Measurements from ENCODE around the gene ATP10A.
"Not testable (repeated sequence)": the region's sequence is repeated elsewhere in the genome, so short reads cannot be mapped to it uniquely, and the experiment has no call there.

ATP10A gene

DNA sequence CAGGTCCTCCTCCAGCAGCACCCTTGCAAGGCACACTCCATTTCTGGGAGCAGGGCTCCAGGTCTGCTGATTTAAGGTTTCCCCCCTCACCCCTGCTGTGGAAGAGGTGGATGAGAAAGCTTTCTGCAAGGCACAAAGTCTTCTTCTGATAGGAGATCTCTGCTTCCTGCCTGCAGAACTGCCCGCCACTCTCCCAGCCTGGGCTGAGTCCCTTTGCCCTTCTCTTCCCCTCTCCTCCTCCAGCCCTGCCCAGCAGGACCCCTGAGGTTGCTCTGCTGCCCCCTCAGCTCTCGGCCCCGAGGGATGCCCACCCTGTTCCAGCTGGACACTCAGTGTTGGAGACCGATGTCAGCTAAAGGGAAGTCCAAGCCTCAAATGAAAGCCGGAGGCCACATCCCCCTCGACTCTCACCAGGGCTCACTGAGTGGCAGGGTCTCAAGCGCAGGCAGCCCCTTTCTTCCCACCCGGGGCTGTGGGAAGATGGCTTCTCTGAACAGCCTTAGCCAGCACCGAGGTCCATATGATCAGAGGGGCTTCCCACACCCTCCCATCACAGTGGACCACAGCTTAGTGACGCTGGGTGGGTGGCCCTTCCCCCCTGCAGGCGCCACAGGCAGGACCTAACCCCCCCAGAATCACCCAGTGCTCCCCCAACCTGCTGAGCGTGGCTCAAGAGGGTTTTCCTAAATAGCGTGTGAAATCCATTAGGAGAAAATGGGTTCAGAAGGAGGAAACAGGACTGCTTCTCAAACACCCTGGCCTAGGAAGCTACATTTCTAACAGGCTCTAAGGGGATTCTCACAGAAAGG is 4.0 kb downstream of the ATP10A start:
- no peak for DNase-seq

DNA sequence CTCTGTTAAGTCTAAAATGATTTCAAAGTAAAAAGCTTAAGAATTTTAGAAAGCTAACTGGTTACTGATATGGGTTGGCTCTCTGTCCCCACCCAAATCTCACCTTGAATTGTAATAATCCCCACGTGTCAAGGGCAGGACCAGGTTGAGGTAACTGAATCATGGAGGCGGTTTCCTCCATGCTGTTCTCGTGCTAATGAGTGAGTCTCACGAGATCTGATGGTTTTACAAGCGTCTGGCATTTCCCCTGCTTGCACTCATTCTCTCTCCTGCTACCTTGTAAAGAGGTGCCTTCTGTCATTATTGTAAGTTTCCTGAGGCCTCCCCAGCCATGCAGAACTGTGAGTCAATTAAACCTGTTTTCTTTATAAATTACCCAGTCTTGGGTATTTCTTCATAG is 7.1 kb downstream of the ATP10A start:
- not testable (repeated sequence) for DNase-seq

DNA sequence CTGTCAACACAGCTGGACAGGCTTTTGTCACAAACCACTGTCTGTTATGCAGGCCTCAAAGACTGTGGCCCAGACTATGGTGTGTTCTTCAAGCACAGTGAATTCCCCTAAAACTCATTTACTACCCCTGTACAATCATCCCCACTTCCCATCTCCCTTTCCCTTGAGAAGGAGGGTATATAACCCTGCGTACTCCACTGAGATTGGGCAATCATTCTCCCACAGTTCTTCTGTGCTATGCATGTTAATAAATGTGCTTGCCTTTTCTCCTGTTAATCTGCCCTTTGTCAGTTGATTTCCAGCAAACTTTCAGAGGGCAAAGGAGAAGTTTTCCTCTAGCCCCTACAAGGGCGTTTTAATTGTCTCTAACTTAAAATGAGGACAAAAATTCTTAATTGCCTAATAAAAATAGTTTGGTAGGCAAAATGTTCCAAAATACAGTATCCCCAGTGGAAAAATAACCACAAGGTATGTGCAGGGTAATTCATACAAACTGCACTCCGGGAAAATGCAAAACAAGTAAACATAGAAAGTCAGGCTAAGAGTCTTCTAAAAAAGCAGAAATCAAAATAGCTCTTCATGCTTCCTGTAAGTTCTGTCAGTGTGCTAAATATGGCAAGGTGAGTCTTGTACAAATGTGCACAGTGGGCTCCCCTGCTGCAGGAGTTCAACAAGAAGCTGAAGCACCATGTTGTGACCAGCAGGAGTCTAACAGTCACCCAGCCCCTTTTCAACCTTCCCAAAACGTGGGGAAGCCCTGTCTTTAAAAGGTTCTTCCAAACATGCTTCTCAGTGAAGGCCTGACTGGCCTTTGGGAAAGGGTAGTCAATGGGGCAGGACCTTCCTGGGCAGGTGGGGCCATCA is 10.2 kb downstream of the ATP10A start:
- no peak for DNase-seq

DNA sequence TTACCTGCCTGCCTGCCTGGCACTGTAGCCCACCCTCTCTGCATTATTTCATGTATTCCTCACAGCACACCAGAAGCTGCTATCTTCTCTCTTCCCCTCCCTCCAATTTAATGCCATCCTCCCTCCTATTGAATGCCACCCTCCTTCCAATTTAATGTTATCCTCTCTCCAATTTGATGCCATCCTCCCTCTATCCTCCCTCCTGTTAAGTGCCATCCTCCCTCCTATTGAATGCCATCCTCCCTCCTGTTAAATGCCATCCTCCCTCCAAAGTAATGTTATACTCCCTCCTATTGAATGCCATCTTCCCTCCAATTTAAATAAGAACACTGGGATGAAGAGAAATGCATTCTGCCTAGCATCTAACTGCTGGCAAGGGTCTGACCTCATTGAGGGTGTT is 11.1 kb downstream of the ATP10A start:
- DNase-seq = no peak

DNA sequence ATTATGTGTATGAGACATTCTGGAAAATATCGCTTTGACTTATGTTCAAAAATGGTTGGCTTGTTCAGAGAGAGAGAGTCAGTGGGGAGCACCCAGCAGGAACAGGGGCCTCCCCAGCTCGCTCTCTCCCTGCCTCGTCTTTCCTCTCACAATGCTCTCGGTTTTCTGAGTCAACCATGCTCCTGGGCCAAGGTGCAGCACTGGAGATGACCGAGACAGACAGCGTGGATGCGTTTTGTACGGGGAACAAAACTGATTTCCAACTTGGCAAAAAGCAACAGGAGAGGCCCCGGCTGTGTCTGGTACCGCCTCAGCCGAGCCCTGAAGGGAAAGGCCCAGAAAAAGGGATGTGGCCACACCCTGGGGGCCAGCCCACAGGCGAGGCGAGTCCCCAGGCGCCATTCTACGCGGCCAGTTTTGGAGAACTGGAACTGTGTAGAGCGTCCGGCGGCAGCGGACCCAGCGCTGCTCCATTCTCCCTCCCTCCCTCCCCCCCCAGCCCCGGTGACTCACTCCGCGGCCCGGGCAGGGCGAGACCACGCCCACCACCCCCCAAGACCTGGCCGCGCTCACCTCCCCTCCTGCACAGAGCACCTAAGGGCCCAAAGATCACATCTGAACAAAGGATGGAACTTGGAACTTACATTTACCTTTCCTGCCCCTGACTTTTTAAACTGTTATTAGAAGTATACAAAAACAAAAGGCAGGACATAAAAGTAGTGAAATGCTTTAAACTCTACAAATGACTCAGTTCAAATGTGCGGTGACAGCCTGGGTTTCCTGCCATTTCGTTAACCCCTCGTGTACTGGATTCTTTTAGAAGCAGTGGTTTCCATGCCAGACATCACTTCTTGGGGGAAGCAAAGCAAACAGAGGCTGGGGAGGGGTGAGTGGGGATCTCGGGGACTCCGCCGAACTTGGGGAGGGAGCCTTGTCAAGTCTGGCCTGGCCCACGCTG is 12.7 kb downstream of the ATP10A start:
- peak; percentile 84 for DNase-seq

DNA sequence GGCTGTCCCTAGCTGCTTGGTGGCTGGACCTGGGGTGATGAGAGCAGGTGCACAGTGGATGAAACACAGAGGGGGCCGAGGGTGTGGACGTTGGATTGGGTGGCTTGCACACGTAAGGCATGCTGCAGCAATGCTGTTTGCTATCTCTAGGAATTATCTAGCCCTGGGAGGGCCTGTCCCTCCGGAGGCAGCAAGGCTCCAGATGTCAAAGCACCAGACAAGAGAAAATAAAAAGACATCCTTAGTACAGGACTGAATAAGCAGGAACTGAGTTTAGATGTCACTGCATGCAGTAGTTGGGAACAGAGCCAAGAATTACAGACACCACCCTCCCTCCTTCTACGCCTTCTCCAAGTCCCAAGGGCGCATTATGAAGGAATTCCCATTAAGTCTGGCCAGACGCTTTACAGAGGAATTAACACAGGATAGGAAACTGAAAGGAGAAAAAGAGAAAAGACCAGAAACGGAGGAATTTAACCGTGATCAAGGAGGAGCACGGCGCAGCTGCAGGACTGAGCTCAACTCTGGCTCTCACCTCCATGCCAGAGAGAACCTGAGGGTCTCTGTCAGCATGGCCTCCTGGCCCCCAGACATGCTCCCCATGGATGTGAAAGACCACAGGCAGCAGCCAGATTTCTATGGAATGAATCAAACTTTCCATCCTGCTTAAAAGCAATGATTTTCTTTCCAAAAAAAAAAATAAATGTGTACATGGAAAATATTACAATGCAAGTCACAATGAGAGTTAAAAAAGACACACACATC is 13.8 kb downstream of the ATP10A start:
- peak; percentile 79 for DNase-seq

DNA sequence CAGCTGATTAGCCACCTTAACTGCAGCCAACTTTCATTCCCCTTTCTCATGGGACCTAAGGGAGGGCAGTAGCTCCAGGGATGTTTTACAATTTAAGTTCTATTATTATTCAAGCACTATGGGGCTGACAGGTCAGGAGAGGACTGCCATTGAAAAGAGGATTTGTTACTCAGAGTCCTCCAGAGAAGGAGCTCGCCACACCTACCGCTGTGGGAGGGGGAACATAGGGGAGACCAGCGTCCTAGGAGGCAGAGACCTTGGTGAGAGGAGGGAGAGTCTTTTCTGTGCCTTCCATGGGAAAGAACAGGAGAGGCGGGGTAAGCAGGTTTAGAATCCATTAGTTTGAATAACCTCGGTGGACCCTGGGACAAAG is 14.4 kb downstream of the ATP10A start:
- no peak for DNase-seq

DNA sequence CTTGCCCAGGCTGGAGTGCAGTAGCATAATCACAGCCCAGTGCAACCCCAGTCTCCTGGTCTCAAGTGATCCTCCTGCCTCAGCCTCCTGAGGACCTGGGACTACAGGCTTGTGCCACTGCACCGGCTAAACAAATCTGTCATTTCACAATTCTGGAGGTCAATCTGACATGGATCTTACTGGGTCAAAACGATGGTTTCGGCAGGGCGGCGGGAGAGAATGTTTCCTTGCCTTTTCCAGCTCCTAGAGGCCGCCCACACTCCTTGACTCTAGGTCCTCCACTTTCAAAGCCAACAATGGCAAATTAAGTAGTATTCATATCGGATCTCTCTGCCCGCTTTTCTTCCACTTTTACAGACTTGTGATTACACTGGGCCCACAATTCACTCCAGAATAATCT is 14.8 kb downstream of the ATP10A start:
- DNase-seq = no peak

DNA sequence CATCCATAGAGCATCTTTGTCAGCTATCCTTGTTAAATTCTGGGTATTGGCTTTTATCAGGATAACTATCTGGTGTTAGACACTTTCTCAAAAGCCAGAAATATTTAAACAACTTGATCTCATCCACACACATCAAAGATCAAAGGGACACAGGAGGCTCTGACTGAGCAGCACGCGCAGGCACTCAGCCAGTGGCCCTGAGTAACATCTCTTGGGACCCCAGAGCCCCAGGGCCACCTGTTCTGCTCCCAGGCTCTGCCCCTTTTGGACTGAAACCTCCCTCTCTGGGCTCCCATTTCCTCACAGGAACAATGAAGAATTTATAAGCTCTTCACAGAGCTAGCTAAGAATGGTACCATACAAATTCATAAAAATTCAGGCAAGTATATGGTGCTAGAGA is 16.1 kb downstream of the ATP10A start:
- DNase-seq = no peak

DNA sequence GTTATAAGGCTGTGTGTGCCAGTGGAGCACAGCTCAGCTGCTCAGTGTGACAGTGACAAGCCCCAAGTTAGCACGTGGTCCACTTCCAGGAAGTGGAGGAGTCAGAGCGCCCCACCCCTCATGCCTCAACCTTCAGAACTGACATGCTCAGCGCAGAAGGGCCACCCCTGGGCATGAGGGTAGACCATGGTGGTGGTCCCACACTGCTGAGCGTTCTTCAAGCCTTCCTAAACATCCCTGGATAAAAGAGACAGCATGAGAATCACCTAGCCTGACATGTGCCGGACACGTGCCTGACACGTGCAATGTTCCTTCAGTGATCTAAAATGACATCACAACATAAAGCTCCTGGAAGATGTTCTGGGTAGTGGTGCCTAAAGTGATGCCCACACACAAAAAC is 16.8 kb downstream of the ATP10A start:
- DNase-seq = no peak

DNA sequence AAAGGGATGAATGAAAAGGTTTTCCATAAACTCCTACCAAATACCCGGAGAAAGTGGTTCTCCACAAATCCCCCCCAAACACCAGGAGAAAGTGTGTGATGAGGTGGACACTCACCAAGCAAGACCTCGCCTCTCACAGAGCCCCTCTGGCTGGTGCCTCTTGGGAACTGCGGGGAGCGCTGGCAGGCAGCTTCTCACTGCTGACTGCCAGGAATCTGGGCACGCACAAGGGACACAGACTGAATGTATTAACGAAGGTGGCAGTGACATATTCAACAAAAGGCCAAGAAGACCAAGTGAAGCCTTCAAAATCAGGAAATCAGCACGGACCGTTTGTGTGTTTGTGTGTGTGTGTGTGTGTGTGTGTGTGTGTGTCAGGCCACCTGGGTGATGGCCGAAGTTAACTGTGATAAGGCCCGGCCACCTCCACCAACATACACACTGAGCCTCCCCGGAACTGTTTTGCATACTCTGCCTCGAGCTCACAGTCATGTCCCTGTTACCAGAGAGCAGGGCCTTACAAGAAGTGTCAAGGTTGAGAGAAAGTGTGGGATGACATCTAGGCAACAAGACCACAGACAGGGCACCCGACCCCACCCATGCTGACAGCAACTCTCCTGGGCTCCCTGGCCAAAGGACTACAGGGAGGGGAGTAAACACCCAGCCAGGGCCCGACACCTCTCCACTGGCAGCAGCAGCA is 18.0 kb downstream of the ATP10A start:
- no peak for DNase-seq

DNA sequence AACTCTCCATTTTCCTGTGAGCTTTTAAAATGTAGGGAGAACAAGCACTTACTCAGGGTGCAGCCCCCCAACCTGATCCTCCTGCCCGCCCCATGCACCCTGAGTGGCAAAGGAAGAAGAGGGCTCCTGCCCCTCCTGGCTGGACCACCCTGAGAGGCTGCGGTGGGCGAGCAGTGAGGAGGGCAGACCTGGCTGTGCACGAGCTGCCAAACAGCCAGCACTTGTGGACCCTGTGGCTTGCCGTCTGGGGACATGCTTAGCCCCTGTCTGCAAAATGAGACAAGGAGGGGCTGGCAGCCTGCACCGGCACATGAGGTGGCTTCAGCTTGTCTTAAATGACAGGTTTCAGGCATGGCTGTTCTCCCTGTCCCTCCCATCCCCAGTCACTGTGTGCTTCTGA is 18.6 kb downstream of the ATP10A start:
- no peak for DNase-seq

DNA sequence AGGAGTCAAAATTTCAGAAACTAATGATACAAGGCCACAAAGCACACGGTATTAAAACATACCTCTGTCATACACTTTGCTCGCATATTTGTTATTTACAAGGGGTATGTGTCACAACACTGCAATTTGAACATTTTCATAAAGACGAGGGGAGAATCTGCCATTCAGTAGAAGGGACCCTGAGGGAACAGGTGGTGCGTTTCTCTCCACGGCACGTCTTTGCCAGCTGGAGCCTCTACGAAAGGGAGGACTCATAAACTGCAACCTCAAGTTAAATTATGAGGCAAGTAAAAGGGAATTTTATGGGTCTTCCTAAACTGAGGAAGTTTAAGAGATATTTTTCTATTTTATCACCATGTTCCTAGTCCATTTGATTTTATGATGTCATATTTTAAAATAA is 19.1 kb downstream of the ATP10A start:
- DNase-seq = no peak

DNA sequence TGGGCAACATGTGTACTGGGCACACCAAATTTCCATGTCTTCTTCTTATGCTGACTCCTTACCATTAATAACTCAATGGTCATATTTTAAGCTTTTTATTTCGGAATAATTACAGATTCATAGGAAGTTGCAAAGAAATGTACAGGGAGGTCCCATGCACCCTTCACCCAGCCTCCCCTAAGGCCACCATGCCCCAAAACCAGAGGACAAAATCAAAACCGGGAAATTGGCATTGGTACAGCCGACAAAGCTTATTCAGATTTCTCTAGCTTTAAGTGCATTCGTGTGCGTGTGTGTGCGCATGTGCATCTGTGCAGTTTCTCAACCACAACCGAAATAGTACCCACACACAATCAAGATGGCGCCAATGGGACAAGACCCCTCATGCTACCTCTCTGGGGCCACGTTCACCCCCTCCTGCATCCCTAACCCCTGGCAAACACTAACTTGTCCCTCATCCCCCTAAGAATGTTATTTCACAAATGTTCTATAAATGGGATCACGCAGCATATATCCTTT is 23.4 kb downstream of the ATP10A start:
- no peak for DNase-seq

DNA sequence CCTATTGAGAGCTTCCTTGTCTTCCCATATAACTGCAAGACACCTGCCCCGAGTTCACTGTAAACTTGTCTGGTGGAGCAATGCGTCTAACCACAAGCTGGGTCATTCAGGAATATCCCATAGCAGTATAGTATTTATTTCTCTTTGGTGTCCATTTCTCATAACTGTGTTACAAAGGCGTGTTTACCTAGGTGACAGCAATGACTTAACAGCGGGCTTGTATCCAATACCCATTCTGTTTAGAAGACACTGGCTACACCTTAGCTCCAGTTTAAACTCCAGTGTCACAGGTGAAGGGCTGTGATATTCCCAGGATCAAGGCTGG is 24.3 kb downstream of the ATP10A start:
- no peak for DNase-seq

DNA sequence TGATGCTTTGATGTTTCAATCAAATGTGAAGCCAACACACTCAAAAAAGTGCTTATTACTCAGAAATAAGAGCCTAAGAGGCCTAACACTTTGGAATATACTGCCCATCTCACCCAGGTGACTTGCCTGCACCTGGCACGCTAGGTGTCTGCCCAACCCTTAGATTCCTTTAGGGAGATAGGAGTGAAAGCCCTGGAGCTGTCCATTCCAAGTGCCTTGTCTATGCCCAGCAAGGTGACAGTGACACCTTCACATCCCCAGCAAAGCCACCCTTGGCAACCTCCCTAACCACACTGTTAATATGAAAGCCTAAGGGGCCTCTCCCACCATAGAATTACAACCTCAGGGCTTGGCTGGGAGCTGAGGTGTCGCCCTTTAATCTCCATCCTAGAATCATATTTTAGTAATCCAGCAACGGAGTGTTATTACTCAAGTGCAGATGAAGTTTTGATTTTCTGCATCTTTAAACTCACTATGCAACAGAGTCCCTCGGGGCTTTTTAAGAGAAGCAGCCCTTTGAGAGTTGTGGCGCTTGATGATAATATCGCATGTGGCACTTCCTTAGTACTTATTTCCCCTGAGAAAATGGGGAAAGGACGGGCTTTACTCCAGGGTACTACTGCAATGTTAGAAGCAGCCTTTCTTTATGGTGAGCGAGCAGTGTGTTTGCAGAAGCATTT is 24.8 kb downstream of the ATP10A start:
- DNase-seq = no peak

DNA sequence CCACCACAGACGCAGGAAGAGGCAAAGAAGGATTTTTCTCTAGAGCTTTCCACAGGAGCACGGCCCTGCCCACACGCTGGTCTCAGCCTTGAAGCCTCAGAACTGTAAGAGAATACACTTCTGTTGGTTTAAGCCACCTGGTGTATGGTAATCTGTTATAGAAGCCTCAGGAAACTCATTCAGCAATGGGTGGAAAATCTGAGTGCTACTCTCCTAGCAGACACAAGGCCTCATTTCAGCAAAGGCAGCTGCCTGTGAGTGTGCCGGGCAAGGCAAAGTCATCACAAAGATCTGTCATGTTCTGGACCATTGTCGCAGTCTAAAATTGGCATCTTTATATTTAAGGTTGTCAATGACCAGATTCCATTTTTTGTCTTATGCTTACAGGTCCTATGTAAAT is 31.0 kb downstream of the ATP10A start:
- no peak for DNase-seq

DNA sequence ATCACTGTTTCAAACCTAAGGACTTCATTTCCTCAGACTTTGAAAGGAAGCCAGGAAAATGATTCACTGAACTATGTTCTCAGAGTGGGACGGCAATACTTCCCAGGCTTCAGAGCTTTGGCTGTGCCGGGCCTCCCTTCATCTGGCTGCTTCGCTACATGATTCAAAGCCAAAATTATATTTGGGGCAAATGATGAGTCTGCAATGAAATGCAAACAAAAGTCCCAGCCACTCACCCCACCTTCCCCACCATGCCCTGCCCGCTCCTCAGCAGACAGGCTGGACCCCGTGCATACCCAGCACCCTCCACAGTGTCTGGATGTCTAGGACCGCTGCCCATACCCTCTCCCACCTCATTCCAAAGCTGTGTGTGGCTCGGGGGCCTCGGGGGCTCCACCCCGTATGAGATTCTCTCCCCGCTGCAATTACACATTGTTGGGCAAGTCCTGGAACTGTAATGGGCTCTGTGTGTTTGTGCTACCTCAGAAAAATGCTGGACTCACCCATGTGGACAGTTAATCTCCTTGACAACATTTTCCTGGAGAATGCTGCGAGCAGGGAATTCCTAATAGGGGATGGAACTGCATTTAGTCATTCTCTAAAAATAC is 32.2 kb downstream of the ATP10A start:
- peak; percentile 80 for DNase-seq

DNA sequence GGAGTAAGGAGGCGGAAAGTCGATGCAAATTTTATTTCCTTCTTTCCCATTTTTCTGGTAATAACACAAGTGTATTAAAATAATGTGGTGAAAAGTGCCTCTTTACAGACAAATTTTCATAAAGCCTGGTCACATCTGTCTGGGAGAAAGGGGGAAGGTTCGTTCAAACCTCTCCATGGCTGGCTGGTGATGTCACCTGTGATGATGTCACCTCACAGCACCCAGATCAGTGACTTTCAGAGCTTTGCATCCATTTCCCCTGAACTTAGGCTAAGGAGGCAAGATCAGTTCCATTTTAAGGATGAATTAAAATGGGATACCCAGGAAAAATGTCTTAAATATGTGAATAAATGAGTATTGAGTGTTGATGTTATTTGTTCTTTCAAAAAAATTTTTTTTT is 34.1 kb downstream of the ATP10A start:
- no peak for DNase-seq

DNA sequence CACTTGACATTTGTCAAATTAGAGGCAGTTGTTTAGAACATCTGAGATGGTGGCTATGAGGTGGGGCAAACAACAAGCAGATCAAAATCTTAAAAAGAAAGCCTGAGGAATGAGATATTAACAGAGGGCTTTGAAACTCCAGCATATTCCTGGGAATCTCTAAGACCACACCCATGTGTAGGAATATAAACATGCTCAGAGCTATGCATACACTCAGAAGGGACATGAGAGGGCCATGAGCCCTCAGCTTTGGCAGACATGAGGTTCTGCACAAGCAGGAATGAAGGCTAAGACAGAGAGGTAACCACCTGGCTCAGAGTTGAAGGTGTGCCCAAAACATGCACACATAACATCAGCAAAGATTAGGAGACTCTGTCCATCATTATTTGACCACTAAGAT is 37.9 kb downstream of the ATP10A start:
- DNase-seq = no peak

DNA sequence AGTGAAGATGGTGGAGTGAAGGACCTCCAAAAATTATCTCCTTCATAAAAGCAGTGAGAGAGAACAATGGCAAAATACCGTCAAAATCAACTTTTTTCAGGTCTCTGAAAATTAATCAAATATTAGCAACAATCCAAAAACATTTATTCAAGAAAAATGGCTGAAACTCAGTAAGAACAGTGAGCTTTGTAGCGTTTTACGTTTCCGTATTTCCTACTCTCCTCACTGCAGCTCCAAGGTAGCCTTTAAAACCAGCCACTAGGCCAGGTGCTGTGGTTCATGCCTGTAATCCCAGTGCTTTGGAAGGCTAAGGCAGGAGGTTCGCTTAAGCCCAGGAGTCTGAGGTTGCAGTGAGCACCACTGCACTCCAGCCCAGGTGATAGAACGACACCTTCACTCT is 38.5 kb downstream of the ATP10A start:
- DNase-seq = no peak
